Kidney (tissue), 14 donors: Measurements from ENCODE around the gene ERCC1. TPM values are rescaled to one million over a fixed set of nuclear protein-coding genes. Genes with fewer than 3 reads are reported as not detected.
A peak's percentile ranks its signal among the peaks of the same experiment; 100 is the strongest.

Source experiments
- DNase-seq, 5 donors: peaks; one replicate each; pipeline ENCODE4 v3.0.0-alpha.2; 2013 to 2020
- FAIRE-seq: peaks from 2 replicates; lab custom pipeline; 2012; peaks lifted over from hg19 to GRCh38; lab: Jason Lieb, UNC
- H3K27ac ChIP-seq, 2 donors: one replicate each; pipeline ENCODE4 v1.7.0; 2013; ENCODE audit warnings: low read depth in 2 of 2, low read length in 2 of 2, inconsistent platforms in 1 of 2
- H3K27me3 ChIP-seq: one replicate; pipeline ENCODE4 v1.7.1; 2013; ENCODE audit warnings: low read length, inconsistent platforms; ENCODE audit not compliant: control insufficient read depth, insufficient read depth
- H3K36me3 ChIP-seq, 3 donors: one replicate each; pipeline versions ENCODE4 v1.7.0 to v1.7.1; 2013; ENCODE audit warnings: low read length in 3 of 3, control low read depth in 1 of 3, inconsistent platforms in 1 of 3; ENCODE audit not compliant: insufficient read depth in 3 of 3, control insufficient read depth in 2 of 3
- H3K4me1 ChIP-seq, 3 donors: one replicate each; pipeline versions ENCODE4 v1.7.0 to v1.7.1; 2013; ENCODE audit warnings: low read length in 3 of 3, inconsistent platforms in 1 of 3, low read depth in 1 of 3; ENCODE audit not compliant: control insufficient read depth in 2 of 3, insufficient read depth in 2 of 3
- H3K4me3 ChIP-seq, 3 donors: one replicate each; pipeline versions ENCODE4 v1.7.0 to v1.8.1; 2013; ENCODE audit warnings: low read length in 3 of 3, control low read depth in 1 of 3, inconsistent platforms in 1 of 3
- H3K9ac ChIP-seq, 3 donors: one replicate each; pipeline versions ENCODE4 v1.7.0 to v1.7.1; 2013; ENCODE audit warnings: low read length in 3 of 3, control low read depth in 1 of 3, inconsistent platforms in 1 of 3
- H3K9me3 ChIP-seq, 3 donors: one replicate each; pipeline versions ENCODE4 v1.7.0 to v1.7.1; 2013; ENCODE audit warnings: low read length in 3 of 3, control low read depth in 1 of 3, inconsistent platforms in 1 of 3; ENCODE audit not compliant: control insufficient read depth in 2 of 3, insufficient read depth in 1 of 3
- intact Hi-C: fragments of 100-400 bp; cut with DNase I; formaldehyde crosslinking; loops from one replicate; pipeline ENCODE4 v1.11.1; 2022
- polyA plus RNA-seq: library from polyadenylated mRNA; stranded (reverse); fragments of 350-450 nt; fragmentation: Illumina TruSeq; extraction: RNeasy Lipid Tissue Mini Kit (QIAGEN cat#74804); gene quantifications from one replicate; pipeline ENCODE4 v1.2.3, GENCODE V29; 2014; ENCODE audit warnings: low read depth, low replicate concordance; ENCODE audit not compliant: insufficient read depth
- total RNA-seq: library from RNA; stranded (reverse); fragmentation: NEBNext Ultra II Directional; extraction: Animal tissue kit (Norgen Biotek cat#: 25700); gene quantifications from one replicate; pipeline ENCODE4 v1.2.1, GENCODE V29; 2021
- TF ChIP-seq, protein P1 (sequence below): IDR thresholded peaks from 3 replicates; pipeline ENCODE4 v1.5.1; 2012; ENCODE audit warnings: mild to moderate bottlenecking, moderate library complexity, borderline replicate concordance; ENCODE audit not compliant: insufficient read depth; ENCODE audit errors: extremely low read depth
- donor health status: control.
- donor health status: control.
- donor health status: control.
- donor health status: control.
- donor health status: control.
- donor health status: DM: yes; HTN: yes; CAD: no.
- donor health status: Normal renal cell carcinoma (clear cell type).

The ERCC1 gene
- total and polyA plus RNA-seq, 2 donors from 2014 or later, result 60.8 to 107 TPM

DNA sequence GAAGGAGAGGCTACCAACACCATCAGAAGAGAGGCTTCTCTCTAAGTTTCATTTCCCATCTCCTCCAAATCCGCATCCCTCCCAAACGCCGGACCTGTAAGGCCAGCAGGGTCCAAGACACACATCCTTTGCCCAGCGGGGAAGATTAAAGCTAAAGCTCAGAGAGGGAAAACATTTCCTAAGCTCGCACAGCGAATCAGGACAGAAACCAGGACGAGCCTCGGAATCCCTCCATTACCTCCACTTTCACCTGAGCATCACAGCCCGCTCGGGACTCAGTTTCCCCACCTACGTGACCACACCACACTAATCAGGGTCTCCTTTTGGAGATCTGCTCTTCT lies 43.4 kb upstream of the ERCC1 start:
- Histone ChIP-seq H3K4me1 (peaks cover 0 to 24% (median 9%) of the 10 kb centered on the region in 3 donors), H3K4me3 (peak overlapping the region; percentile 29 to 98 (median 39)), H3K9me3 (no peaks in the 10 kb centered on the region), H3K27ac (peak overlapping the region; percentile 71 to 94), H3K27me3 (peaks cover 6% of the 10 kb centered on the region), H3K36me3 (no peaks in the 10 kb centered on the region), H3K9ac (peak overlapping the region; percentile 6 to 91 (median 22))
- no peak for FAIRE-seq
- TF ChIP-seq, protein P1, sequence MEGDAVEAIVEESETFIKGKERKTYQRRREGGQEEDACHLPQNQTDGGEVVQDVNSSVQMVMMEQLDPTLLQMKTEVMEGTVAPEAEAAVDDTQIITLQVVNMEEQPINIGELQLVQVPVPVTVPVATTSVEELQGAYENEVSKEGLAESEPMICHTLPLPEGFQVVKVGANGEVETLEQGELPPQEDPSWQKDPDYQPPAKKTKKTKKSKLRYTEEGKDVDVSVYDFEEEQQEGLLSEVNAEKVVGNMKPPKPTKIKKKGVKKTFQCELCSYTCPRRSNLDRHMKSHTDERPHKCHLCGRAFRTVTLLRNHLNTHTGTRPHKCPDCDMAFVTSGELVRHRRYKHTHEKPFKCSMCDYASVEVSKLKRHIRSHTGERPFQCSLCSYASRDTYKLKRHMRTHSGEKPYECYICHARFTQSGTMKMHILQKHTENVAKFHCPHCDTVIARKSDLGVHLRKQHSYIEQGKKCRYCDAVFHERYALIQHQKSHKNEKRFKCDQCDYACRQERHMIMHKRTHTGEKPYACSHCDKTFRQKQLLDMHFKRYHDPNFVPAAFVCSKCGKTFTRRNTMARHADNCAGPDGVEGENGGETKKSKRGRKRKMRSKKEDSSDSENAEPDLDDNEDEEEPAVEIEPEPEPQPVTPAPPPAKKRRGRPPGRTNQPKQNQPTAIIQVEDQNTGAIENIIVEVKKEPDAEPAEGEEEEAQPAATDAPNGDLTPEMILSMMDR, result no peak
- intact Hi-C loops, result no loop called here
- no peak for DNase-seq

DNA sequence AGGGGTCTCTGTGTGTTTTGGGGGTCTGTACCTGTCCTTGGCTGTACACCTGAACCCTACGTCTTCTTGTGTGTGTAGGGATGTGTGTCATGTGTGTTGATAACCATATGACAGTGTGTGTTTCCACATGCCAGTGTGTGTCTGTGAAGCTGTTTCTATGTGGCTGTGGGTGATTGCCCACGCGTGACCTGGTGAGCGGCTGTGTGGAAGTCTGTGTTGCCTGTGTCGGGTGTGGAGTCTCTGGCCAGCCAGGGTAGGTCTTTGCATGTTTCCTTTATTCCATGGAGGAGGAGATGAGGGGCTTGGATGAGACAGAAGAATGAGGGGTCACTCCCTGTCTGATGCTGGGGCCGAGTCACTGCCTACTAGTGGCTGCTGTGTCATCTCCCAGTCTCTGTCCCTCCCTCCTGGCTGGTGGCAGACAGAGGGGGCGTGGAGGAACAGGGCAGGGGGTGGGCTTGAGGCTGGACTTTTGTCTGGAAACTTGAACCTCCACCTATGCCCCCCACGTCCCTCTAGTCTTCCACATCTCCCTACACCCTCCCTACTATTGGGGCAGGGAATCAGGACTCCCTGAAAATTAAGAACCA lies 41.2 kb upstream of the ERCC1 start:
- peak in 1 of 5 donors; percentile 46 for DNase-seq
- Histone ChIP-seq H3K4me3 (no peak overlapping the region), H3K27ac (no peak overlapping the region), H3K27me3 (no peaks in the 10 kb centered on the region), H3K36me3 (no peaks in the 10 kb centered on the region), H3K9me3 (no peaks in the 10 kb centered on the region), H3K4me1 (peaks cover 0 to 15% (median 9%) of the 10 kb centered on the region in 3 donors), H3K9ac (no peak overlapping the region)
- no peak for FAIRE-seq
- TF ChIP-seq, protein P1, result no peak
- intact Hi-C loops, result no loop called here

DNA sequence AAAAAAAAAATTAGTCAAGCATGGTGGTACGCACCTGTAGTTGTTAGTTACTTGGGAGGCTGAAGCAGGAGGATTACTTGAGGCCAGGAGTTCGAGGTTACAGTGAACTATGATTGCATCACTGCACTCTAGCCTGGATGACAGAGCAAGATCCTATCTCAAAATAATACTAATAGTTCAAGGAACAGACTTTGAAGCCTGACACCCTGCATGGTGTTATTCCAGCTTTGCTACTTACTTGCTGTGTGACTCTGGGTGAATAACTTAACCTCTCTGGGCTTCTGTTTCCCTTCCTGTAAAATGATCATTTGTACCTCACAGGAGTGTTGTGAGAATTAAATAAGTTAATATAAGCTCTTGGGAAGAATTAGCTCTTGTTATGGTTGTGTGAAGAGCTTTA lies 40.6 kb upstream of the ERCC1 start:
- FAIRE-seq (no peak), DNase-seq (no peak)
- Histone ChIP-seq H3K4me3 (no peak overlapping the region), H3K9me3 (no peaks in the 10 kb centered on the region), H3K27me3 (no peaks in the 10 kb centered on the region), H3K4me1 (peaks cover 0 to 11% (median 9%) of the 10 kb centered on the region in 3 donors), H3K27ac (no peak overlapping the region), H3K36me3 (no peaks in the 10 kb centered on the region), H3K9ac (no peak overlapping the region)
- intact Hi-C loops, result no loop called here
- TF ChIP-seq, protein P1, result no peak

DNA sequence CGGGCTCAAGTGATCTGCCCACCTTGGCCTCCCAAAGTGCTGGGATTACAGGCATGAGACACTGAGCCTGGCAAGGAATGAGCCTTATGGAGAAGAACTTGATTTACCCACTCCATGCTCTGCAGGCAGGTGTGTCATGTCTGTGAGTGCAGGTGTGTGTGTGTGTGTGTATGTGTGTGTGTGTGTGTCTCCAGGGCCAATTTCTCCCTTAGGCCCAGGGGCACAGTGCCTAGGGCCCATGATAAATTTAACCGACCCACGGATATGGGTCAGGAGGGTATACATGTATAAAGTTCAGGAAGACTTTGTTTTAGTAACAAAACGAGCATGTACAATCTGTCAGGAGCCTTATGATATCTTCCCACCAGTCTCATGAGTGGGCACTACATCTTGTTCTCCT lies 39.5 kb upstream of the ERCC1 start:
- no peaks in the 10 kb centered on the region for H3K36me3 ChIP-seq
- intact Hi-C loops, result no loop called here
- TF ChIP-seq, protein P1, result no peak

More for the DNA sequence above, 39.5 kb upstream of the ERCC1 start:
- Histone ChIP-seq H3K27me3 (no peaks in the 10 kb centered on the region), H3K4me3 (no peak overlapping the region), H3K27ac (no peak overlapping the region), H3K9ac (no peak overlapping the region), H3K4me1 (peaks cover 0 to 8% (median 6%) of the 10 kb centered on the region in 3 donors), H3K9me3 (no peaks in the 10 kb centered on the region)
- DNase-seq (no peak), FAIRE-seq (no peak)
